MM.1S (cell line): ENCODE data around the gene PAPPA.

ENCODE experiments used
- CTCF ChIP-seq: fragments of 300-600 bp; sonication (generic); IDR thresholded peaks from 2 replicates; pipeline ENCODE4 v1.5.1; 2016; ENCODE audit warnings: antibody characterized with exemption, low read length, mixed read lengths
- EZH2 ChIP-seq: fragments of 300-600 bp; sonication (generic); optimal IDR thresholded peaks from 2 replicates; pipeline ENCODE3; 2017; ENCODE audit warnings: low read depth, mild to moderate bottlenecking, antibody characterized with exemption, low read length, mixed read lengths
- EZH2phosphoT487 ChIP-seq: fragments of 300-600 bp; sonication (generic); IDR thresholded peaks from 2 replicates; pipeline ENCODE4 v1.6.1; 2018; ENCODE audit warnings: antibody characterized with exemption, low read length

GRCh38 chr9:116282597-116282996 lies 129.0 kb downstream of the PAPPA start:
- no peak for TF ChIP-seq CTCF
- TF ChIP-seq EZH2, result no peak
- no peak for TF ChIP-seq EZH2phosphoT487
